ENCODE data around the gene DDX23. TPM values are rescaled to one million over a fixed set of nuclear protein-coding genes. Genes with fewer than 3 reads are reported as not detected.

The DDX23 gene
- total and polyA plus RNA-seq, 11 donors: 16.8 to 51.2 (median 35.8) TPM

GRCh38 chr12:48807981-48808380 is 44.0 kb downstream of the DDX23 start:
- no peak overlapping the region for H3K4me3 ChIP-seq
- ATAC-seq: no peak

GRCh38 chr12:48803675-48804074 is 48.3 kb downstream of the DDX23 start:
- Histone ChIP-seq H3K9me3 (no peaks in the 10 kb centered on the region), H3K27ac (no peak overlapping the region), H3K36me3 (no peaks in the 10 kb centered on the region), H3K4me3 (no peak overlapping the region), H3K4me1 (no peaks in the 10 kb centered on the region), H3K27me3 (peaks cover 0 to 9% (median 0%) of the 10 kb centered on the region in 9 donors)
- TF ChIP-seq CTCF (IDR thresholded peaks at IDR 0.05) (no peak), POLR2A (IDR thresholded peaks at IDR 0.05) (no peak)
- ATAC-seq (no peak), DNase-seq (no peak)
- WGBS, 4 donors: 38 to 63% (median 51%) methylated on average over 1 of the region's 1 CpG
- intact Hi-C loops (cut with DNase I): no loop called here

More at GRCh38 chr12:48807981-48808380, 44.0 kb downstream of the DDX23 start:
- 94 to 97% (median 96%) methylated on average over 3 of the region's 3 CpGs for WGBS, 4 donors
- Histone ChIP-seq H3K27me3 (no peaks in the 10 kb centered on the region), H3K27ac (no peak overlapping the region), H3K36me3 (no peaks in the 10 kb centered on the region), H3K9me3 (no peaks in the 10 kb centered on the region), H3K4me1 (peaks cover 0 to 12% (median 0%) of the 10 kb centered on the region in 12 donors)
- intact Hi-C loops (cut with DNase I): no loop called here
- TF ChIP-seq CTCF (IDR thresholded peaks at IDR 0.05) (no peak), POLR2A (IDR thresholded peaks at IDR 0.05) (no peak)
- no peak for DNase-seq

- no peaks in the 10 kb centered on the region for H3K36me3 ChIP-seq
- ATAC-seq (peak in 1 of 4 donors; percentile 15), DNase-seq (no peak)
- peaks cover 0 to 9% (median 0%) of the 10 kb centered on the region in 9 donors for H3K27me3 ChIP-seq
- no peak overlapping the region for H3K27ac ChIP-seq
- 78 to 86% (median 79%) methylated on average over 11 to 14 of the region's 14 CpGs for WGBS, 4 donors
- intact Hi-C loops (cut with DNase I): no loop called here
- TF ChIP-seq POLR2A (IDR thresholded peaks at IDR 0.05): no peak
- no peak for TF ChIP-seq CTCF (IDR thresholded peaks at IDR 0.05)
- H3K9me3 ChIP-seq: no peaks in the 10 kb centered on the region
- H3K4me1 ChIP-seq: peaks cover 0 to 2% (median 0%) of the 10 kb centered on the region in 12 donors
- no peak overlapping the region for H3K4me3 ChIP-seq
Observed at GRCh38 chr12:48800971-48801370, 51.0 kb downstream of the DDX23 start.

- H3K9me3 ChIP-seq: no peaks in the 10 kb centered on the region
- no peak overlapping the region for H3K27ac ChIP-seq
- ATAC-seq (no peak), DNase-seq (no peak)
- intact Hi-C loops (cut with DNase I): no loop called here
- H3K4me1 ChIP-seq: peaks cover 0 to 6% (median 1%) of the 10 kb centered on the region in 12 donors
- H3K4me3 ChIP-seq: no peak overlapping the region
- peaks cover 0 to 9% (median 0%) of the 10 kb centered on the region in 9 donors for H3K27me3 ChIP-seq
- TF ChIP-seq POLR2A (IDR thresholded peaks at IDR 0.05) (no peak), CTCF (IDR thresholded peaks at IDR 0.05) (no peak)
- 88 to 93% (median 92%) methylated on average over 8 to 14 of the region's 14 CpGs for WGBS, 4 donors
- H3K36me3 ChIP-seq: no peaks in the 10 kb centered on the region
Observed at GRCh38 chr12:48800457-48800856, 51.5 kb downstream of the DDX23 start.

Data from heart left ventricle (tissue), 16 donors.